GM23338 (cell line): ENCODE data around the gene RRM1. TPM values are rescaled to one million over a fixed set of nuclear protein-coding genes. Genes with fewer than 3 reads are reported as not detected.

Experiments used
- ATAC-seq: fragments of 200-7000 bp; cut with Tn5 transposase; 3 replicates; pipeline ENCODE4 v1.9.1; 2020
- DNase-seq: peaks from one replicate; pipeline ENCODE4 v3.0.0-alpha.2; 2015; ENCODE audit warnings: low spot score
- H2AFZ ChIP-seq: fragments of 200-600 bp; sonication (generic); 2 replicates; pipeline ENCODE4 v1.8.0; 2016; ENCODE audit warnings: antibody characterized with exemption, mild to moderate bottlenecking, moderate library complexity
- H3F3A ChIP-seq: fragments of 200-600 bp; sonication (generic); replicated peaks from 2 replicates; pipeline ENCODE4 v1.8.0; 2017; ENCODE audit warnings: antibody characterized with exemption, mixed run types, low read depth
- H3K27ac ChIP-seq: fragments of 200-600 bp; sonication (generic); 2 replicates; pipeline ENCODE4 v1.6.1; 2016; ENCODE audit warnings: low read depth
- H3K27me3 ChIP-seq: fragments of 200-600 bp; sonication (generic); 2 replicates; pipeline ENCODE4 v1.8.0; 2016; ENCODE audit warnings: mild to moderate bottlenecking, mixed run types, moderate library complexity; ENCODE audit not compliant: insufficient read depth
- H3K36me3 ChIP-seq: fragments of 200-600 bp; sonication (generic); 2 replicates; pipeline ENCODE4 v1.8.0; 2016; ENCODE audit warnings: mild to moderate bottlenecking; ENCODE audit not compliant: insufficient read depth
- H3K4me1 ChIP-seq: fragments of 200-600 bp; sonication (generic); 2 replicates; pipeline ENCODE4 v1.8.0; 2016; ENCODE audit warnings: mild to moderate bottlenecking, moderate library complexity; ENCODE audit not compliant: insufficient read depth
- H3K4me2 ChIP-seq: fragments of 200-600 bp; sonication (generic); 2 replicates; pipeline ENCODE4 v1.7.1; 2017; ENCODE audit warnings: mixed run types
- H3K4me3 ChIP-seq: fragments of 200-600 bp; sonication (generic); 2 replicates; pipeline ENCODE4 v1.6.1; 2016; ENCODE audit warnings: mixed run types
- H3K79me2 ChIP-seq: fragments of 200-600 bp; sonication (generic); replicated peaks from 2 replicates; pipeline ENCODE4 v1.8.0; 2017; ENCODE audit warnings: mild to moderate bottlenecking; ENCODE audit not compliant: insufficient read depth
- H3K9me2 ChIP-seq: fragments of 200-600 bp; sonication (generic); 2 replicates; pipeline ENCODE4 v1.8.0; 2017; ENCODE audit not compliant: insufficient read depth
- H4K20me1 ChIP-seq: fragments of 200-600 bp; sonication (generic); replicated peaks from 2 replicates; pipeline ENCODE4 v1.8.0; 2017; ENCODE audit warnings: mild to moderate bottlenecking; ENCODE audit not compliant: insufficient read depth
- H3K27ac Mint-ChIP-seq: 2 replicates; pipeline ENCODE4 v1.8.0; 2020; ENCODE audit warnings: inconsistent platforms, mild to moderate bottlenecking, moderate library complexity, mixed read lengths
- H3K27me3 Mint-ChIP-seq: 3 replicates; pipeline ENCODE4 v1.8.0; 2022; ENCODE audit warnings: low read depth, mild to moderate bottlenecking, moderate library complexity, mixed read lengths, inconsistent platforms; ENCODE audit not compliant: insufficient read depth, poor library complexity
- H3K36me3 Mint-ChIP-seq: 3 replicates; pipeline ENCODE4 v1.8.0; 2021; ENCODE audit warnings: low read depth, mild to moderate bottlenecking, inconsistent platforms, moderate library complexity, mixed read lengths
- H3K4me1 Mint-ChIP-seq: 3 replicates; pipeline ENCODE4 v1.8.0; 2020; ENCODE audit warnings: mild to moderate bottlenecking, inconsistent platforms, mixed read lengths
- H3K4me3 Mint-ChIP-seq: 3 replicates; pipeline ENCODE4 v1.8.0; 2021; ENCODE audit warnings: moderate library complexity, mild to moderate bottlenecking, inconsistent platforms, mixed read lengths
- H3K9me3 Mint-ChIP-seq: 3 replicates; pipeline ENCODE4 v1.8.0; 2020; ENCODE audit warnings: moderate library complexity, mild to moderate bottlenecking, inconsistent platforms, mixed read lengths
- CTCF ChIP-seq, 2 experiments: fragments of 200-600 bp in 1 of 2; sonication (generic) in 1 of 2; conservative IDR thresholded peaks; 2 replicates each; pipeline versions ENCODE4 v1.5.1 to v1.6.1; 2016 to 2017; ENCODE audit warnings: antibody characterized with exemption in 2 of 2, low read depth in 2 of 2, mild to moderate bottlenecking in 2 of 2, moderate library complexity in 1 of 2
- JUNB ChIP-seq: IDR thresholded peaks from one replicate; pipeline ENCODE4 v1.6.1; 2016; ENCODE audit warnings: antibody characterized with exemption; ENCODE audit not compliant: unreplicated experiment
- NANOG ChIP-seq: IDR thresholded peaks from 2 replicates; pipeline ENCODE4 v1.6.1; 2016; ENCODE audit warnings: antibody characterized with exemption, borderline replicate concordance
- POLR2AphosphoS5 ChIP-seq: IDR thresholded peaks from 2 replicates; pipeline ENCODE4 v1.6.1; 2016; ENCODE audit warnings: antibody characterized with exemption, low read depth
- REST ChIP-seq: IDR thresholded peaks from one replicate; pipeline ENCODE4 v1.6.1; 2018; ENCODE audit warnings: antibody characterized with exemption; ENCODE audit not compliant: unreplicated experiment
- STAT1 ChIP-seq: IDR thresholded peaks from one replicate; pipeline ENCODE4 v1.6.1; 2016; ENCODE audit warnings: antibody characterized with exemption; ENCODE audit not compliant: unreplicated experiment
- ZNF331 ChIP-seq: fragments of 250-450 bp; sonication (Bioruptor Pico); IDR thresholded peaks from 2 replicates; pipeline ENCODE4 v1.5.0; 2020; ENCODE audit warnings: low read depth, mild to moderate bottlenecking, moderate library complexity
- ZNF462 ChIP-seq: fragments of 250-450 bp; sonication (Bioruptor Pico); IDR thresholded peaks from 2 replicates; pipeline ENCODE4 v1.5.0; 2020; ENCODE audit warnings: mild to moderate bottlenecking, moderate library complexity
- polyA plus RNA-seq: library from polyadenylated mRNA; unstranded; fragments of >200 nt; fragmentation: Nextera tagmentation; extraction: Ambion mirVana; gene quantifications from 2 replicates; pipeline ENCODE4 v1.2.1, GENCODE V29; 2016
- total RNA-seq: library from RNA; depleted of rRNA; stranded (reverse); fragments of >200 nt; shearing (Covaris generic); gene quantifications from 2 replicates; pipeline ENCODE4 v1.2.3, GENCODE V29; 2014

Gene RRM1
- total and polyA plus RNA-seq, 2 experiments from 2014 or later = 47.3 to 96.8 TPM

GRCh38 chr11:4074266-4074665 is 20.3 kb upstream of the RRM1 start (continued):
- no peak for TF ChIP-seq ZNF462
- TF ChIP-seq JUNB = no peak
- TF ChIP-seq CTCF (conservative IDR thresholded peaks at IDR 0.05; ENCODE audit: low read depth in 2 of 2) = no peak
- no peak for TF ChIP-seq POLR2AphosphoS5
- no peak for TF ChIP-seq NANOG
- TF ChIP-seq ZNF331 (CRISPR knock-in tag) = no peak

- no peaks in the 10 kb centered on the region for H3K9me3 Mint-ChIP-seq
- H3K4me1 ChIP-seq = no peaks in the 10 kb centered on the region
- ATAC-seq (no peak), DNase-seq (no peak)
- no peak overlapping the region for H3K4me3 ChIP-seq
- peaks cover 4% of the 10 kb centered on the region for H3K27me3 Mint-ChIP-seq
- no peak overlapping the region for H3K4me2 ChIP-seq
- H3K79me2 ChIP-seq = no peaks in the 10 kb centered on the region
- no peaks in the 10 kb centered on the region for H3K36me3 ChIP-seq
- H3K4me3 Mint-ChIP-seq = no peak overlapping the region
- no peaks in the 10 kb centered on the region for H3K9me2 ChIP-seq
- H3K27me3 ChIP-seq = no peaks in the 10 kb centered on the region
- no peak overlapping the region for H2AFZ ChIP-seq
- TF ChIP-seq ZNF331 (CRISPR knock-in tag) = no peak
- no peak for TF ChIP-seq REST
- no peak for TF ChIP-seq STAT1
- H3K27ac Mint-ChIP-seq = no peak overlapping the region
- no peaks in the 10 kb centered on the region for H3F3A ChIP-seq
- no peaks in the 10 kb centered on the region for H4K20me1 ChIP-seq
- no peak overlapping the region for H3K27ac ChIP-seq
- H3K4me1 Mint-ChIP-seq = peaks cover 6% of the 10 kb centered on the region; the same call in 2 of the 3 replicates
- H3K36me3 Mint-ChIP-seq = no peaks in the 10 kb centered on the region
Measured at GRCh38 chr11:4076774-4077173, 17.8 kb upstream of the RRM1 start.
